Measurements from ENCODE around the gene SYT17. TPM values are rescaled to one million over a fixed set of nuclear protein-coding genes. Genes with fewer than 3 reads are reported as not detected.
A peak's percentile ranks its signal among the peaks of the same experiment; 100 is the strongest.
"Not testable (repeated sequence)": the region's sequence is repeated elsewhere in the genome, so short reads cannot be mapped to it uniquely, and the experiment has no call there.

SYT17 gene
- total and polyA plus RNA-seq, 4 donors = 3.4 to 13.1 (median 8.6) TPM

GRCh38 chr16:19184823-19185509 is 16.9 kb downstream of the SYT17 start:
- WGBS, 2 donors = 60 to 70% methylated on average over 9 of the region's 9 CpGs
- H3K9me3 ChIP-seq (ENCODE audit: control insufficient read depth in 4 of 4, insufficient read depth in 3 of 4, low read length in 3 of 4) = no peaks in the 10 kb centered on the region
- DNase-seq (no peak), ATAC-seq (ENCODE audit: insufficient read depth, low FRiP score) (no peak)
- H3K9ac ChIP-seq (ENCODE audit: insufficient read depth in 1 of 2, low read length in 2 of 2) = no peak overlapping the region
- H3K36me3 ChIP-seq (ENCODE audit: control insufficient read depth in 4 of 4, insufficient read depth in 4 of 4, low read length in 4 of 4) = peaks cover 0 to 3% (median under 1%) of the 10 kb centered on the region in 4 donors
- no peak for TF ChIP-seq CTCF (IDR thresholded peaks at IDR 0.05; ENCODE audit: control extremely low read depth, extremely low read depth)
- H3K4me3 ChIP-seq = no peak overlapping the region
- H3K27ac ChIP-seq (ENCODE audit: low read depth in 1 of 2, low read length in 1 of 2) = peak overlapping the region in 1 of 2 donors; percentile 5
- no peaks in the 10 kb centered on the region for H3K27me3 ChIP-seq (ENCODE audit: control insufficient read depth in 3 of 3, insufficient read depth in 3 of 3, low read length in 2 of 3)
- peaks cover 0 to 8% (median 0%) of the 10 kb centered on the region in 5 donors for H3K4me1 ChIP-seq (ENCODE audit: control insufficient read depth in 5 of 5, insufficient read depth in 5 of 5, low read length in 5 of 5)

- DNase-seq (no peak), ATAC-seq (ENCODE audit: insufficient read depth, low FRiP score) (no peak)
- H3K9me3 ChIP-seq (ENCODE audit: control insufficient read depth in 4 of 4, insufficient read depth in 3 of 4, low read length in 3 of 4) = no peaks in the 10 kb centered on the region
- no peak overlapping the region for H3K27ac ChIP-seq (ENCODE audit: low read depth in 1 of 2, low read length in 1 of 2)
- H3K4me3 ChIP-seq = no peak overlapping the region
- peaks cover 0 to 3% (median under 1%) of the 10 kb centered on the region in 4 donors for H3K36me3 ChIP-seq (ENCODE audit: control insufficient read depth in 4 of 4, insufficient read depth in 4 of 4, low read length in 4 of 4)
- no peak overlapping the region for H3K9ac ChIP-seq (ENCODE audit: insufficient read depth in 1 of 2, low read length in 2 of 2)
- no peaks in the 10 kb centered on the region for H3K27me3 ChIP-seq (ENCODE audit: control insufficient read depth in 3 of 3, insufficient read depth in 3 of 3, low read length in 2 of 3)
- H3K4me1 ChIP-seq (ENCODE audit: control insufficient read depth in 5 of 5, insufficient read depth in 5 of 5, low read length in 5 of 5) = peaks cover 0 to 8% (median 0%) of the 10 kb centered on the region in 5 donors
- no peak for TF ChIP-seq CTCF (IDR thresholded peaks at IDR 0.05; ENCODE audit: control extremely low read depth, extremely low read depth)
- 92 to 96% methylated on average over 8 of the region's 8 CpGs for whole genome bisulfite sequencing, 2 donors
These were observed 17.4 kb downstream of the SYT17 start for GRCh38 chr16:19185510-19185851.

- H3K27ac ChIP-seq (ENCODE audit: low read depth in 1 of 2, low read length in 1 of 2) = no peak overlapping the region
- DNase-seq (no peak), ATAC-seq (ENCODE audit: insufficient read depth, low FRiP score) (no peak)
- H3K9ac ChIP-seq (ENCODE audit: insufficient read depth in 1 of 2, low read length in 2 of 2) = no peak overlapping the region
- H3K36me3 ChIP-seq (ENCODE audit: control insufficient read depth in 4 of 4, insufficient read depth in 4 of 4, low read length in 4 of 4) = peaks cover 0 to 3% (median under 1%) of the 10 kb centered on the region in 4 donors
- H3K4me3 ChIP-seq = no peak overlapping the region
- no peaks in the 10 kb centered on the region for H3K9me3 ChIP-seq (ENCODE audit: control insufficient read depth in 4 of 4, insufficient read depth in 3 of 4, low read length in 3 of 4)
- no peak for TF ChIP-seq CTCF (IDR thresholded peaks at IDR 0.05; ENCODE audit: control extremely low read depth, extremely low read depth)
- WGBS, 2 donors = 90 to 94% methylated on average over 6 of the region's 6 CpGs
- no peaks in the 10 kb centered on the region for H3K27me3 ChIP-seq (ENCODE audit: control insufficient read depth in 3 of 3, insufficient read depth in 3 of 3, low read length in 2 of 3)
- peaks cover 0 to 8% (median 0%) of the 10 kb centered on the region in 5 donors for H3K4me1 ChIP-seq (ENCODE audit: control insufficient read depth in 5 of 5, insufficient read depth in 5 of 5, low read length in 5 of 5)
These were observed 18.4 kb downstream of the SYT17 start for GRCh38 chr16:19186408-19186807.

GRCh38 chr16:19187961-19188360 is 19.9 kb downstream of the SYT17 start:
- not testable (repeated sequence) for DNase-seq; H3K36me3 ChIP-seq (ENCODE audit: control insufficient read depth in 4 of 4, insufficient read depth in 4 of 4, low read length in 4 of 4); H3K4me3 ChIP-seq; H3K9ac ChIP-seq (ENCODE audit: insufficient read depth in 1 of 2, low read length in 2 of 2); H3K27ac ChIP-seq (ENCODE audit: low read depth in 1 of 2, low read length in 1 of 2); H3K4me1 ChIP-seq (ENCODE audit: control insufficient read depth in 5 of 5, insufficient read depth in 5 of 5, low read length in 5 of 5); H3K9me3 ChIP-seq (ENCODE audit: control insufficient read depth in 4 of 4, insufficient read depth in 3 of 4, low read length in 3 of 4); ATAC-seq (ENCODE audit: insufficient read depth, low FRiP score); H3K27me3 ChIP-seq (ENCODE audit: control insufficient read depth in 3 of 3, insufficient read depth in 3 of 3, low read length in 2 of 3)
- 89 to 91% methylated on average over 3 of the region's 3 CpGs for WGBS, 2 donors

Measured in lung (tissue), 12 donors.